Neural crest cell (in vitro differentiated cells): ENCODE data around the gene C2CD4B. TPM values are rescaled to one million over a fixed set of nuclear protein-coding genes. Genes with fewer than 3 reads are reported as not detected.

Experiments
- DNase-seq: peaks from one replicate; pipeline ENCODE4 v3.0.0; 2021; ENCODE audit warnings: low read depth, mixed read lengths, low spot score
- H3K27ac Mint-ChIP-seq: one replicate; pipeline ENCODE4 v1.8.0; 2021; ENCODE audit warnings: mild to moderate bottlenecking, mixed read lengths; ENCODE audit not compliant: unreplicated experiment
- H3K27me3 Mint-ChIP-seq: 2 replicates; pipeline ENCODE4 v1.8.0; 2021; ENCODE audit warnings: low read depth, mild to moderate bottlenecking, mixed read lengths
- H3K36me3 Mint-ChIP-seq: 2 replicates; pipeline ENCODE4 v1.8.0; 2021; ENCODE audit warnings: low read depth, mild to moderate bottlenecking, mixed read lengths
- H3K4me1 Mint-ChIP-seq: 2 replicates; pipeline ENCODE4 v1.8.0; 2021; ENCODE audit warnings: mixed read lengths
- H3K4me3 Mint-ChIP-seq: one replicate; pipeline ENCODE4 v1.8.0; 2021; ENCODE audit warnings: mild to moderate bottlenecking, mixed read lengths
- H3K9me3 Mint-ChIP-seq: 2 replicates; pipeline ENCODE4 v1.8.0; 2021; ENCODE audit warnings: mixed read lengths
- CTCF ChIP-seq: fragments of 200-600 bp; sonication (generic); conservative IDR thresholded peaks from 2 replicates; pipeline ENCODE4 v1.5.0; 2021; ENCODE audit warnings: antibody characterized with exemption, mild to moderate bottlenecking
- total RNA-seq: library from RNA; stranded (reverse); gene quantifications from 2 replicates; pipeline ENCODE4 v1.2.1, GENCODE V29; 2021

Gene C2CD4B
- total RNA-seq, 1 donor from 2014 or later = not detected

- Mint-ChIP-seq H3K4me1 (peaks cover 14% of the 10 kb centered on the region), H3K36me3 (no peaks in the 10 kb centered on the region), H3K4me3 (no peak overlapping the region), H3K27ac (no peak overlapping the region), H3K9me3 (peaks cover 4% of the 10 kb centered on the region), H3K27me3 (no peaks in the 10 kb centered on the region)
- TF ChIP-seq CTCF = no peak
- DNase-seq = no peak
Observed at GRCh38 chr15:62119227-62119864, 45.7 kb downstream of the C2CD4B start.

GRCh38 chr15:62118520-62119226 lies 46.4 kb downstream of the C2CD4B start:
- peaks cover 4% of the 10 kb centered on the region for H3K9me3 Mint-ChIP-seq

GRCh38 chr15:62115847-62116246 lies 49.2 kb downstream of the C2CD4B start:
- no peak for TF ChIP-seq CTCF
- peaks cover 14% of the 10 kb centered on the region for H3K4me1 Mint-ChIP-seq
- H3K36me3 Mint-ChIP-seq = no peaks in the 10 kb centered on the region
- DNase-seq = no peak
- no peak overlapping the region for H3K27ac Mint-ChIP-seq
- H3K9me3 Mint-ChIP-seq = peaks cover 2% of the 10 kb centered on the region
- no peaks in the 10 kb centered on the region for H3K27me3 Mint-ChIP-seq
- no peak overlapping the region for H3K4me3 Mint-ChIP-seq

More at GRCh38 chr15:62118520-62119226, 46.4 kb downstream of the C2CD4B start:
- Mint-ChIP-seq H3K27ac (no peak overlapping the region), H3K4me3 (no peak overlapping the region), H3K36me3 (no peaks in the 10 kb centered on the region), H3K27me3 (no peaks in the 10 kb centered on the region), H3K4me1 (peaks cover 14% of the 10 kb centered on the region)
- no peak for DNase-seq
- no peak for TF ChIP-seq CTCF

Other genes with a start within 250 kb of the C2CD4B start
- 31.5 and 33.1 TPM in 2 replicates for gene VPS13C, start 104.8 kb downstream of the C2CD4B start, total RNA-seq
- not detected in 2 replicates for gene C2CD4A, start 98.3 kb downstream of the C2CD4B start, total RNA-seq
- 22.3 and 26.7 TPM in 2 replicates for gene TLN2, start 225.3 kb upstream of the C2CD4B start, total RNA-seq